AG10803 (cell line): ENCODE results near the gene DLGAP1.

Experiments used
- DNase-seq: peaks from one replicate; pipeline ENCODE4 v3.0.0; 2010; ENCODE audit warnings: low read depth
- H3K4me3 ChIP-seq: 2 replicates; pipeline ENCODE4 v1.5.1; 2011; ENCODE audit warnings: mild to moderate bottlenecking, low read length, control low read depth
- TF ChIP-seq, protein P1 (sequence below): conservative IDR thresholded peaks from 2 replicates; pipeline ENCODE4 v1.5.1; 2011; ENCODE audit warnings: mild to moderate bottlenecking, low read length, control low read depth, inconsistent platforms

DLGAP1 gene

GRCh38 chr18:4282954-4283353, 172.2 kb downstream of the DLGAP1 start:
- DNase-seq = no peak
- no peak overlapping the region for H3K4me3 ChIP-seq
- TF ChIP-seq, protein P1, sequence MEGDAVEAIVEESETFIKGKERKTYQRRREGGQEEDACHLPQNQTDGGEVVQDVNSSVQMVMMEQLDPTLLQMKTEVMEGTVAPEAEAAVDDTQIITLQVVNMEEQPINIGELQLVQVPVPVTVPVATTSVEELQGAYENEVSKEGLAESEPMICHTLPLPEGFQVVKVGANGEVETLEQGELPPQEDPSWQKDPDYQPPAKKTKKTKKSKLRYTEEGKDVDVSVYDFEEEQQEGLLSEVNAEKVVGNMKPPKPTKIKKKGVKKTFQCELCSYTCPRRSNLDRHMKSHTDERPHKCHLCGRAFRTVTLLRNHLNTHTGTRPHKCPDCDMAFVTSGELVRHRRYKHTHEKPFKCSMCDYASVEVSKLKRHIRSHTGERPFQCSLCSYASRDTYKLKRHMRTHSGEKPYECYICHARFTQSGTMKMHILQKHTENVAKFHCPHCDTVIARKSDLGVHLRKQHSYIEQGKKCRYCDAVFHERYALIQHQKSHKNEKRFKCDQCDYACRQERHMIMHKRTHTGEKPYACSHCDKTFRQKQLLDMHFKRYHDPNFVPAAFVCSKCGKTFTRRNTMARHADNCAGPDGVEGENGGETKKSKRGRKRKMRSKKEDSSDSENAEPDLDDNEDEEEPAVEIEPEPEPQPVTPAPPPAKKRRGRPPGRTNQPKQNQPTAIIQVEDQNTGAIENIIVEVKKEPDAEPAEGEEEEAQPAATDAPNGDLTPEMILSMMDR = no peak

- H3K4me3 ChIP-seq = no peak overlapping the region
- no peak for DNase-seq
- TF ChIP-seq, protein P1 = no peak
Observed at GRCh38 chr18:4276953-4277585, 178.0 kb downstream of the DLGAP1 start.

GRCh38 chr18:4271952-4272351, 183.2 kb downstream of the DLGAP1 start:
- no peak overlapping the region for H3K4me3 ChIP-seq
- no peak for DNase-seq
- TF ChIP-seq, protein P1 = no peak

GRCh38 chr18:4270988-4271387, 184.1 kb downstream of the DLGAP1 start:
- no peak for DNase-seq
- no peak overlapping the region for H3K4me3 ChIP-seq
- TF ChIP-seq, protein P1 = no peak

GRCh38 chr18:4270016-4270415, 185.1 kb downstream of the DLGAP1 start:
- TF ChIP-seq, protein P1 = no peak
- DNase-seq = no peak
- H3K4me3 ChIP-seq = no peak overlapping the region

DNA sequence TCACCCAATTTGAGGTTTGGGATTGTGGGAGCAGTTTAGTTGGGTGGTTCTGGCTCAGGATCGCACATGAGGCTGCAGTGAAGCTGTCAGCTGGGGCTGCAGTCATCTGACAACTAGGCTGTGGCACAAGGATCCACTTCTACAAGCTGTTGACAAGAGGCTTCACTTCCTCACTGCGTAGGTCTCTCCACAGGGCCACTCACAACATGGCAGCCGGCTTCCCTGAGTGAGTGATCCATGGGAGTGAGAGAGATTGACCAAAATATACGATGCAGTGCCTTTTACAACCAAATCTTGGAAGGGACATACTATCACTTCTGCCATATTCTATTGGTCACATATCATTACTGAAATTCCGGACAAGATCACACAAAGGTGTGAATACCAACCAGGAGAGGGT, 187.5 kb downstream of the DLGAP1 start:
- no peak for DNase-seq
- H3K4me3 ChIP-seq = no peak overlapping the region
- TF ChIP-seq, protein P1 = no peak

- H3K4me3 ChIP-seq = no peak overlapping the region
- DNase-seq = no peak
- TF ChIP-seq, protein P1 = no peak
Observed at GRCh38 chr18:4264347-4264791, 190.7 kb downstream of the DLGAP1 start.
